IPS-NIHi7 (cell line): ENCODE results near the gene GABBR2.
A peak's percentile ranks its signal among the peaks of the same experiment; 100 is the strongest.

Source experiments
- DNase-seq: peaks from one replicate; pipeline ENCODE4 v3.0.0; 2012; ENCODE audit warnings: mixed read lengths; ENCODE audit errors: extremely low spot score

Gene GABBR2

GRCh38 chr9:98260635-98261034, 448.1 kb downstream of the GABBR2 start:
- DNase-seq = no peak

- no peak for DNase-seq
Observed at GRCh38 chr9:98259791-98260190, 448.9 kb downstream of the GABBR2 start.

- no peak for DNase-seq
Observed at GRCh38 chr9:98256756-98257155, 452.0 kb downstream of the GABBR2 start.

- peak; percentile 98 for DNase-seq
Observed at GRCh38 chr9:98255578-98256296, 453.0 kb downstream of the GABBR2 start, which contains the start of gene TBC1D2. TSS of gene TBC1D2 (minus strand) at chr9:98255649. CDS start at chr9:98255541, 108 bp downstream.

GRCh38 chr9:98255061-98255577, 453.6 kb downstream of the GABBR2 start:
- DNase-seq = peak; percentile 50

GRCh38 chr9:98254228-98255060, 454.3 kb downstream of the GABBR2 start:
- DNase-seq = no peak

- no peak for DNase-seq
Observed at GRCh38 chr9:98253565-98253964, 455.2 kb downstream of the GABBR2 start.

GRCh38 chr9:98251551-98251950, 457.2 kb downstream of the GABBR2 start:
- DNase-seq = no peak

- DNase-seq = no peak
Observed at GRCh38 chr9:98249771-98250170, 459.0 kb downstream of the GABBR2 start.

GRCh38 chr9:98248737-98249474, 459.8 kb downstream of the GABBR2 start:
- no peak for DNase-seq

GRCh38 chr9:98247831-98248657, 460.7 kb downstream of the GABBR2 start:
- no peak for DNase-seq

- no peak for DNase-seq
Observed at GRCh38 chr9:98242426-98242825, 466.3 kb downstream of the GABBR2 start.

- peak; percentile 58 for DNase-seq
Observed at GRCh38 chr9:98241357-98242300, 467.1 kb downstream of the GABBR2 start.

- DNase-seq = no peak
Observed at GRCh38 chr9:98240475-98240874, 468.3 kb downstream of the GABBR2 start.
